HG03571 (cell line): Measurements from ENCODE around the gene MAPKAP1.

Experiments used
- ATAC-seq: cut with Tn5 transposase; IDR thresholded peaks from one replicate; pipeline ENCODE4 v1.9.1; 2021; ENCODE audit not compliant: unreplicated experiment

The MAPKAP1 gene

DNA sequence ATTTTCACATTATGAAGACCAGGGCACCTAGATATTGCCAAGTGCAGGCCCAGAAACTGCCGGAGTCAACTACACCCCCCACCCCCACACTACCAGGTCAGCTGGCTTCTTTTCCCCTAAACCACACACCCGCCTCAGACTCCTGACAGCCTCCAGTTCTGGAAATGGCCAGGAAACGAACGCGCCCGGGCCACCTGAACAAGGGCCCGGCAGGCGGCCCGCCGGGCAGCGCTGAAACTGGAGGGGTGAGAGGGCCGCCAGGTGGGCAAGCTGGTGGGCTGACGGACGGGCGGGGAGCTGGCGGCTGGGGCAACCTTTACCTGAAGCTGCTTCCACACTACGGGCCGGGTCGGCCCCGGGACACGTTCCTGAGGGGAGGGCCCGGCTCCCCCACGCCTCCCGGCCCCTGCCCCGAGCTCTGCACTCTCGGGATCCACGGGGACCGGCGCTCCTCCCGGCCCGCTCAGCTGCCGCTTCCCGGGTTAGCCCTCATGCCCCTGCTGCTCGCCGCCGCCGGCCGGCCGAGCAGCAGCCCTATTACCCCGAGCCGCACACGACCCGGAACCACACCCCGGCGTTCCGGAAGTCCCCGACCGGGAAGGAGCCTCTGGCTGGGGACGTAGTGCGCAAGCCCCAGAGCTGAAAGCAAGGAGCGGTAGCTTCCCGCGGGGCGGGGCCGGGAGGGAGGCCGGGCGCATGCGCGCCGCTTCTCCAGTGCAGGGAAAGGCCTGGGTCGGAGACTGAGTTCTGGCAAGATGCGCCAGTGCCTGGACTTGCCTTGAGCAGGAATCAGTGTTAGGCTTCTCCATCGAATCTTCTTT, at the start of gene MAPKAP1:
Gene MAPKAP1 (minus strand): TSS at position 558 of the 821 bp plus-strand sequence. CDS start 34,634 bp downstream, outside the sequence.
- ATAC-seq: peak; percentile 92

DNA sequence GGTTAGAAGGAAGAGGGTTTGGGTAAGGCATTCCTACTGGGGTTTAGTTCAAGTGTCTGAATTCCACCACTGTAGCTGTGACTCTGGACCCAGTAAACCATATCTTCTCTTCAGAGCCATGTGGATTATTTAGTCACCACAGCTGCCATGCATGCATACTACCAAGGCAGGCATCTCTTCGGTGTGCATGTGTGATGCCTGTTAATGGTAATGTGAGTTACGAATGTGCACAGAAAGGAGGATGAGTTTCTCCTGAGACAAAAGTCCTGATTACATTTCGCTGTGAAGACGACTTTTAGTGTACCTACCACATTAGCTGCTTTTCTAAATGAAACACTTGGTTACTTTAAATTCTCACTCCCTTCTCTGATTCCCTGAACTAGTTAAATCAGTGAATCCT, 49.5 kb upstream of the MAPKAP1 start:
- no peak for ATAC-seq

DNA sequence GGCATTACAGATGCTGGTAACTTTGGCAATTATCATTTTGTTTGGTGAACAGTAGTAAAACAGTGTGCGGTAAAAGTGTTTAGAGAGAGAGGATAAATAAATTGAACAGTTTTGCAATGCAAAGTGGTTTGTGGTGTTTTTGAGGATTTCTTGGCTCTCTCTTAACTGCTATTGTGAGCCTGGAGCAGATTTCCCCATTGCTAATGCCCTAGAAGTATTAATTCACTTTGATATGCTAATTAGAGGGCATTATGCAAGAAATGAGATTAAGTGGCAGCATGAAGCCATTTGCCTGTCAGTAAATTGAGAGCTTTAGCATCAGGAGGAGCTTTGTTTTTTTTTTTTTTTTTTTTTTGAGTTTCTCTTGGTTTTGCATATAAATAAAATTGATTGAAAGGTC, 48.3 kb upstream of the MAPKAP1 start:
- ATAC-seq: no peak

DNA sequence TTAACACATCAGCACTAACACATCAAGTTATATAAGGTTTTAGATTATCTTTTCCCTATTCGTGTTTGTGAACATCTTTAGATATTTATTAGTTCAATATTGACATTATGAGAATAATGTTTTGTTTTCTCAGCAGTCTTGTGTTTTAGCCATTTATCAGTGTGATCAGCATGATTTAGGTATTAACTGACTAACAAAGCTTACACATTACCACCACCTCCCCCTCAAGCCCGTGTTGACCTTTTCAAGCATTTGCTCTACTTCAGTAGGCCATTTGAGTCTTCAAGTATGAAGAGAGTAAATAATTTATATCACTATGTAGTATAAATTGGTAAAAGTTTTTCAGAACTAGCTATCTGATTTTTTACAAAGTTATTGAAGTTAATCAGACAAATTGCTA, 47.1 kb upstream of the MAPKAP1 start:
- ATAC-seq: no peak

DNA sequence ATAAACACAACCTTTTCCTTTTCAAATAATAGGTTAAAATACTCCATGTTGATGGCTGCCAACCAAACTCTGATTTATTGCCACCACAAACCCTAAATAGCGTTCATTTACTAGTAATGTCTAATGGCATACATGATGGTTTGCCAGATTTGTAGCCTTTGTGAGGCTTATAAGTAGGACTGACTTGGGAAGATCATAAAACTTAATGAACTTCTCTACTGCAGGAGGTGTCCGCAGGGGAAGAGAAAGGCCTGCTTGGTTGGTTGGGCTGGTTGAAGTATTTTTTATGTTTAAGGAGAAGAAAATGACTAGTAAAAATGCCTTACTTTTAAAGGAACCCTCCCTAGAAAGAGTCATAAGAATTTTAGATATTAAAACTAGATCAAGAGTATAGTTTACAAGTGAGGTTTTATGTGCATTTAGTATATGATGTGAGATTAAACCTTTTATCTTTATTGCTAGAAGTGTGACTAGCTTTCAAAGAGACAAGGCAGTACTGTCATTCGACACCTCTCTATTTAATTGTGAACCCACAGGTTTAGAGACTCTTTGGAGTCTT, 45.1 kb upstream of the MAPKAP1 start:
- no peak for ATAC-seq

DNA sequence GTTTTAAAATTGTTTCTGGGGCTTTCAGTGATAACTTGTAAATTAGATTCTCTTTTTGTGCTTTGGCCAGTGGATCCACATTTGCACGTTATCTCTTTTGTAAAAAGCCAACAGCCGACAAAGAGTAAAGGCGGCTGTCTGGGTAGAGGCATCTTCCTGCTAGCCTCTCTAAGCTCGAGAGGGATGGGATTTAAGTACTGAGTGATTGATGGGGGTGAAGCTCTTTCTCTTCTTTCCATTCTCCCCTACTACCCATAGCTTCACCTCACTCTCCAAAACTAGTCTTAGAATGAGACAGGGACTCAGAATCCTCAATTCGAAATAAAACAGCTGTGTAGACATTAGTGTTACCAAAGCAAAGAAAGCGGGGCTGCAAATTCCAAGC, 43.6 kb upstream of the MAPKAP1 start:
- ATAC-seq: no peak

DNA sequence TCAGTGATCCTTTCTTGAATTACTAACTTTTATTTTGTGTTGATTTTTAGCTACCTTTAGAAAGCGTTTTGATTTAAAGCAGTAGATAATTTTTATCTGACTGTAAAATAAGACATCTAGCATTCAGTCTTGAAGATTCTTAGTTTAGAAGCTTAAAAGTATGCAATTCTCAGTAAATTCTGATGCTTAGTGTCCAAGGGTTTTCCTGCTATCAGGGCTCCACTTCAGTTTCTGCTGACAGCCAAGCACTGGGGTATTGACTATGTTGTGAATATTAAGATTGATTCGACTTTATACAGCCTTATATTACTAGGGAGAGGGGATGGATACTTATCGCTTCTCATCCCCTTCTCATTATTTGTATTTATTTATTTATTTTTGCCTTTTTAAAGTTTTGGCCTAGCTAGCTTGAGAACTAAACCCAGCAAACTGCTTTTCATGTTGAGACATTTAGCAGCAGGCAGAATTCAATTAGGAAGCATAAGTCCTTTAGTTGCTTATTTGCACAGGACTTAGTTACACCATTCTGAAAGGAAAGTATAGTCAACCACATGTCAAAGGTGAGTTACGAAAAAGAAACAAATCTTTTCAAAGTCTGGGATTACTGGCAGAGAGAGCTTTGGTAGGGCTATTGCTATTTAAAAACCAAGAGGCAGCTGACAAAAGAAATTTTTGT, 43.1 kb upstream of the MAPKAP1 start:
- no peak for ATAC-seq

DNA sequence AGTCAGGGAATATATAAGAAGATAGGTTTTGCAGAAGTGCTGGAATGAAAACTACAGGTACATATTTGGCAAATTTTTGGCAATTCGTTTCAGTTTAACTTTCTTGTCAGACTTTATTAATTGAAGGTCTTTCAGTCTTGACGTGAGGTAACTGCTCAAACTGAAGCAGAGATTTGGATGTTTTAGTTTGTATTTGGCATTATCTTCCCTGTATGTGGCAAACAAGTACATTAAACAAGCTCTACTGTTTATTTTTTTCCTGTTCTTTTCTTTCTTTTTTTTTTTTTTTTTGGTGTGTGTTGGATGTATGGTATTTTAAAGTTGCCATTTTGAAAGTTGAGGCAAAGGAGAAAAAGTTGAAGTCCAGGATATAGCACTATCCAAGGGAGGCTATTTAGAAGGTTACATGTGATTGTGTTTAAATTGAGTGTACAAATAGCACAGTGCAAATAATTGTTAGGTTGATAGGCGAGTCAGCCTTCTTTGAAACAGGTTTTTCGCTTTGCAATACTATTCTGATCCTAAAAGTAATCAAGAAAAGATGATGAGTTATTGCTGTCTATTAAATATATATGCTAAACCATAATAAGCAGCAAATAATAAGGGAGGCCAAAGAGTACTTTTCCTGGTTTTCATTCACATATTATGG, 42.4 kb upstream of the MAPKAP1 start:
- ATAC-seq: no peak

DNA sequence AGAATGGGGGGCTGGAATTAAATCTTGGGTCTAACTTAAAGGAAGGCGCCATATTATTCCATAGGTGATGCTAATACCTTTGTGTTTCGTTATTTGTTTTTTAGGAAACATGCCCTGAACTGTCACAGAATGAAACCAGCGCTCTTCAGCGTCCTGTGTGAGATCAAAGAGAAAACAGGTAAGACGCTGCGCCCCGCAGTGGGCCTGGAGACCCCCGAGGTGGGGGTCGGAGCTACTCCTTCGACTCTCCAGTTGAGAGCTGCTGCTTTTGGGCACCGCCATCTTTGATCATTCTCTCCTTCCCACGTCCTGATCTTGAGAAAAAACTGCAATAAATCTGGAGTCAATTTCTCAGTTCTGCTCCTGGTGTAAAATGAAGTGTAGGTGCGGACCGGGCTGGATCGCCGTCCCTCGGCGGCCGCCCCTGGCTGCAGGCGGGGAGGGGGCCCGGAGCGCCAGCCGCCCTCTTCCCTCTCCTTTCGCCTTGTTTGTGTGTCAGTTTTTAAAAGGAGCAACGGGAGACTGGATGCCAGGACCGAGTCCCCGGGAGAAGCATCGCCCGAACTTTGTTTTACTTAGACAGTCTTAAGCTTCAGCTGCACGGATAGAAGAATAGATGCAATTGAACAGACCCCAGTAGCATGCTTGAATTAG, 41.6 kb upstream of the MAPKAP1 start:
- ATAC-seq: no peak

DNA sequence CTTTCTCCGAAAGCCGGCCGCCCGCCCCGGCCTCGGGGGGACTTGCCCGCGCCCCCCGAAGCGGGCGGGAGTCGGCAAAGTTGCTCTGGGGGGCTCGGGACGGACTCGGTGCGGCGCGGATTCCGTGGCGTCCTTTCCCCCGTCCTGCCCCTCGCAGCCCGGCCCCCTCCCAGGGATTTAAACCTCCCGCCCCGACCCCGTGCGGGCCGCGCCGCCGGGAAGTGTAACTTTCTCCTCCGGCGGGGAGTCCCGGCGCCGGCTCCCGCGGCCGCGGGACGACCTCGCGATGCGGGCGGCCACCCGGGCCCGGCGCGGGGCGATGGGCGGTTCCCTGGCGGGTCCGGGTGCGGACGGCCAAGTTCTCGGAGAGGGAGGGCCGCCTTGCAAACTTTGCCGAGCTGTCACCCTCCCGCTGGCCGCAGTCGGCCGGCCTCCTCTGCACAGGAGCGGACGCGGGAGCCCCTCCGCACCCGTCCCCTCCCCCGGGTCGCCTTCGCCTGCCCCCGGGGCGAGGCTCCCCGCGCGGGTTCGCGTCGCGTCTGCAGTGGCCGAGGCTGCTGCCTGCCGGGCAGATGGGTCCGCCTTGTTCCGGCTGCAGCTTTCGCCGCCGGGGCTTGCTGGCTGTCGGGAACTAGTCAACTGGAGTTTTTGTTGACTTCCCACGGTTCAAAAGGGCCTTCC, 40.9 kb upstream of the MAPKAP1 start:
- ATAC-seq: peak; percentile 0

DNA sequence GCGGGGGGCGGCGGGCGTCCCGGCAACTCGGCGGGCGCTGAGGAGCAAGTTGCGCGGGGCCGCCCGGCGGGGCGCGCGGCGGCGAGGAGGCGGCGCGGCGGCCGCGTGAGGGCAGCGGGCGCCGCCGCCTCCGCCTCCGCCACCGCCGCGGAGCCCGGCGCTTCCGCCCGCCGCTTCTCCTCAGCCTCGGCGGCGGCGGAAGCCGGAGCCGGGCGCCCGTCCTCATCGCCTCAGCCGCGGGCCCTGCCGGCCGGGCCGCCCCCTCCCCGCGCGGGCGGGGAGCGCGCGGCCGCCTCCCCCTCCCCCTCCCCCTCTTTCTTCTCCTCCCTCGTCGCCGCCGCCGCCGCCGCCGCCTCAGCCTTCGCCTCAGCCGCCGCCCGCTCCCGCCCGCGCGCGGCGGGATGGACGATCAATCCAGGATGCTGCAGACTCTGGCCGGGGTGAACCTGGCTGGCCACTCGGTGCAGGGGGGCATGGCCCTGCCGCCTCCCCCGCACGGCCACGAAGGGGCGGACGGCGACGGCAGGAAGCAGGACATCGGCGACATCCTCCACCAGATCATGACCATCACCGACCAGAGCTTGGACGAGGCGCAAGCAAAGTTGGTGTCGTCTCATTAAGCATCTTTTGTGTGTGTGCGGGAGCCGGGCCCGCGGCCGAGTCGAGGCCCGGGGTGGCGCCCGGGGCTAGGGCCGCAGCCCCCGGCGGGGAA, 40.2 kb upstream of the MAPKAP1 start, which contains the start of gene PBX3:
Gene PBX3 (plus strand): TSS at position 321 of the 712 bp plus-strand sequence.
- peak; percentile 9 for ATAC-seq

DNA sequence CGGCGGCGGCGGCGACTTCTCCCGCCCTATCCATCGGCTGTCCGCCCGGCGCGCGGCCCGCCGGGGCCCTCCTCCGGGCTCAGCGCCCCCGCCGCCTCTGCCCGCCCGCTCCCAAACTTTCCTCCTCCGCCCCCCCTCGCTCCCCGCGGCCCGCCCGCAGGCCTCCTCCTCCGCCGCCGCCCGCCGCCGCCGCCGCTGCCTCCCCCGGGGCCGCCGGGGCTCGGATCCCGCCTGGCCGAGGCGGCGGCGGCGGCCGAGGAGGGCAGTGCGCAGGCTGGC, 39.7 kb upstream of the MAPKAP1 start:
- no peak for ATAC-seq

DNA sequence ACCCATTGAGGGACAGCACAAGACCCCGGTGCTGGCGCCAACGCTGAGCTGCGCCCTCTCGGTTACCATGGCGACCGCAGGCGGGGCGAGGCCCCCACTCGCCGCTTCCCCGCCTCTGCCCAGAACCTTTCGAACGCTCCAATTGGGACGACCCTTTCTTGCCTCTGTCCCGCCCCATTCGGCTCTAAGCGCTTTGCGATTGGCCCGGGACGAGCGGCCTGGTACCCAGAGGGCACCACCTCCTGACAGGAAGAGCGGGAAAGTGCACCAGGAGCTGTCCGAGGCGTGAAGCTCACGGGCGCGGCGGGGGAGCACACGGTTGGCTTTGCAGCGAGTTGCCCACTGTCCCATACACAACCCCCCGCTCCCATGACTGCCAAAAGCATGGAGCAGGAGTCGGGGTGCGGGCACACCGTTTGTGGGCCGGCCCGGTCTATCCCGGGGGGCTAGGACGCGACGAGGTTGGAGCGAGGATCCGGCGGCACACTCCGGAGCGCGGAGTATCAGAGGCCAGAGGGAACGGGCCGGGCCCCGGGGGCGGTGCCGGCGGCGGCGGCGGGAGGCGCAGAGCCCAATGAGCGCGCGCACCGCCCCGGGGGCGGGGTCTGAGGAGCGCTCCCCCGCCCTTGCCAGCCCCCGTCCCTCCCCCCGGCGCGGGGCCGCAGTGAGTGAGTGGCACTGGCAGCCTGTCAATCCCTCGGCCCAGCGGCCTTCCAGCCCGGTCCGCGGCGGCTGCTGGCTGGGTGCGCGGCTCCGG, 39.2 kb upstream of the MAPKAP1 start:
- peak; percentile 66 for ATAC-seq

DNA sequence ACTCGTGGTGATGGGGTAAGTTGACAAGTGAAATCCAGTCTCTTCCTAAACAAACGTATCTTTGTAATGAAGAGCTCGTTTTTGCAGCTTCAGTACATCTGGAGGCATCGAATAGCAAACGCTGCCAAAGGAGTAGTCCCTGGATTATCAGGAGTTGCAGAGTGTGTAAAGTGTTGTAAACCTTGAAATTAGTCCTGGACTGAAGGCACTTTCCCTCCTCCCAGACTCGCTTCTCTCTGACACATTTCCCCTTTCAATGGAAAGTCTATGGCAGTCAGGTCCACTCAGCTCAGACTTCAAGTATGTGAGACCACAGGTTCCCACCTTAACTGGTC, 38.6 kb upstream of the MAPKAP1 start:
- ATAC-seq: no peak

DNA sequence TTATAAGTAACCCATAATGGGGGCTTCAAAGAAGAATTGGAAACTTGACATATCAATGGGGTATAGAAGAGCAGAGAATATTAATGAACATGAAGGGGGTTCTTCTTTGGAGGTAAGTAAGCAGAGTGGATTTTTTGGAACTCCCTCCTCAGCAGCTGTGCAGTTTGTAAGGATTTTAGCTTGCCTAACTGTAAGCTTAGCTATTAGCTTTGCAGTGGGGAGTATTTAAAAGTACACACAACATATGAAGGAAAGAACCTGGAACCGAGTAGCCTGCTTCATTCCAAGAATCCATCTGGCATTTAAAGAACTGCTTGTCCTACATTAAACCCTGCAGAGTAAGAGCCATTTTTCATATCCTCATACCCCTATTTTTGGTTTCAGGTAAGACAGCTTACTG, 38.0 kb upstream of the MAPKAP1 start:
- ATAC-seq: no peak

DNA sequence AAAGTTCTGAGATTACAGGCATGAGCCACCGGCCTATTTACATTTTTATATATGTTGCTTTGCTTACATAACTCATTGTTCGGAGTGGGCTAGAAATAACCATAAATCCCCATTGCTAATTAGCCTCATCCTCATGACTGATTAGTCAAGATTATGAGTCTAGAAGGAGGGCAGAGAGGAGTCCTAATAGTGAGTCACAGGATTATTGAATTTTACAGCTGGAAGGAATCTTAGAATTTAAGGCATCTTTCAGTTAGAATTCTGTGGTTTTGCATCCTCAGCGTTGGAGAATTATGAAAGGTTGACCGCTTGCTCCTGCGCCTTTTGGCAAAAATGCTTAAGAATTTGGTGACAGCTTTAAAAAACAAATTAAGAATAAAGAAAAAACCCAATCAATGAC, 37.6 kb upstream of the MAPKAP1 start:
- ATAC-seq: no peak

DNA sequence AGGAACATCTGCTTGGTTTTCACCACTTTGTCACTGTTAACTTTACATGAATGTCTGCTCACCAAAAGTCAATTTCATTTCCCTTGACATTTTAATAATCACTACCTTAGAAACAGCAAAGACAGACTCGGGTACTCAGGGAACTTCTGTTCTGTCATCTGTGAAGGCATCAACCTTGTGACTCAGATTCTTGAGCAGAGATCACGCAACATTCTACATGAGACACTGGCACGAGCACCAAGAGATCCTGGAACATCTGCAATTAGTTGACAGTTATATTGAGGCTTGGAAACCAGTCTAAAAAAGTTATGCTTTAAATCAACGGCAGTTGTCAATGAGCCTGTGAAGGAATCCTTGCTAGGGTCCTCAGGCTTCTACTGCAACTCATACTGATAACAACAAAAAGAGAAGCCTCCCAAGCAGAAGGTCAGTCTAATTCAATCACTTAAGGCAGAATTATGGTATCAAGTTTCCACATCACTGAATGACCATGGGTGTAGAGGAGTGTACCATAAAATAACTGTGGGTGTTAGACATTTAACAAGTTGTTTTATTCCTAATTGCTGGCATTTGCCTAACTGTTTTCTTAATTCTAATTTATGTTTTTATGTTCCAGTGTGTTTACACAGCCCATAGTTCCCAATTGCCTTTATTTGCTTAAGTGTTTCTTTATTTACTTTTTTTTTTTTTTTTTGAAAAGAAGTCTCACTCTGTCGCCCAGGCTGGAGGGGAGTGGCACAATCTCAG, 36.8 kb upstream of the MAPKAP1 start:
- no peak for ATAC-seq

DNA sequence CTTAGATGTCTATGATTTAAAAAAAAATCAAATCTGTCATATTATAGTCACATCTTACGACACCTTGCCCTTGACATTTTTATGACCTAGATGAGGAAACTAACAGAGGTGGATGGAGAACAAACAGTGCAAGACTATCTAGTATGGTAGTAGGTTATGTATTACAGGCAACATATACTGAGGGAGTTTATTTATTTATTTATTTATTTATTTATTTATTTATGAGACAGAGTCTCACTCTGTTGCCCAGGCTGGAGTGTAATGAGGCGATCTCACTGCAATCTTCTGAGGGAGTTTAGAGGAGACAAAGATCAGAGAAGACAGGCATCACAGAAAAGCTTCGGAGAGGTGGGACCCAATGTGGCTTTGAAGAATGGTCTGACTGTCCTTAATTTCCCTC, 35.6 kb upstream of the MAPKAP1 start:
- no peak for ATAC-seq

DNA sequence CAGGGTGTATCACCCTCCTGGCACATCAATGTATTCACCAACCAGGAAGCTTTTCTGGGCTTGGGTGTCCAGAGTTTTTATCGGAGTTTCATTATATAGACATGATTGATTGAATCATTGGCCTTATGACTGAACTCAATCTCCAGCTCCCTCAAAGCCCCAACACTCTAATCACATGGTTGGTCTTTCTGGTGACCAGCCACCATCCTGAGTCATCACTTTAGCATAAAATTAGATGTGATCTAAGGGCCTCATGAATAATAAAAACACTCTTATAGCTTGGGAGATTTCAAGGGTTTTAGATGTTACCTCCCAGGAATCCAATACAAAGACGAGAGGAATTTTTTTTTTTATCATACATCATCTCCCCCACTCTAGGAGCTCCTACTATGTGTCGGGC, 32.4 kb upstream of the MAPKAP1 start:
- ATAC-seq: no peak
